NT2/D1 (cell line): Measurements from ENCODE around the gene VSTM2B.

Experiments used
- YY1 ChIP-seq: IDR thresholded peaks from 2 replicates; pipeline ENCODE4 v1.6.1; 2011; ENCODE audit not compliant: insufficient read length, insufficient read depth
- ZNF274 ChIP-seq: IDR thresholded peaks from 2 replicates; pipeline ENCODE4 v1.6.1; 2011; ENCODE audit warnings: mild to moderate bottlenecking, low read depth, low read length

GRCh38 chr19:29503140-29503758 is 22.5 kb upstream of the VSTM2B start:
- TF ChIP-seq YY1 (no peak), ZNF274 (no peak)
